ENCODE data around the gene HELT. TPM values are rescaled to one million over a fixed set of nuclear protein-coding genes. Genes with fewer than 3 reads are reported as not detected.

The HELT gene
- total RNA-seq, 1 experiment from 2014 or later, result 0.28 TPM

GRCh38 chr4:185016101-185016940, 2.0 kb upstream of the HELT start:
- Mint-ChIP-seq H3K4me3 (peak overlapping the region; percentile 81), H3K36me3 (no peaks in the 10 kb centered on the region), H3K9me3 (no peaks in the 10 kb centered on the region), H3K4me1 (peaks cover 48% of the 10 kb centered on the region), H3K27me3 (ENCODE audit: low read depth) (peaks cover 100% of the 10 kb centered on the region), H3K27ac (no peak overlapping the region)
- CTCF ChIA-PET, result interaction anchor here (1.0 to 2.0 kb wide), 4 partner anchors 9 to 118 kb away, joined by 4 to 16 read pairs (median 6); no protein-coding TSS in a partner anchor
- 0 out of 2 replicates have a peak, but pooled peaks have one; percentile 9 for TF ChIP-seq ETV6 (CRISPR knock-in tag; IDR thresholded peaks at IDR 0.05)
- peak; percentile 37; the same call in 1 of the 2 replicates for TF ChIP-seq ZNF423 (CRISPR knock-in tag; IDR thresholded peaks at IDR 0.05)
- no peak for TF ChIP-seq ELF4 (CRISPR knock-in tag; IDR thresholded peaks at IDR 0.05; ENCODE audit: low read depth)
- 0 out of 2 replicates have a peak, but pooled peaks have one; percentile 12 for TF ChIP-seq MAX (CRISPR knock-in tag; IDR thresholded peaks at IDR 0.05)
- ATAC-seq (peak; percentile 2; the same call in 1 of the 2 replicates), DNase-seq (ENCODE audit: low spot score) (peak; percentile 35)
- POLR2A ChIA-PET, result no interaction called here

GRCh38 chr4:185016946-185017758, 1.1 kb upstream of the HELT start:
- H3K4me1 Mint-ChIP-seq, result peaks cover 52% of the 10 kb centered on the region
- peak overlapping the region; percentile 81 for H3K4me3 Mint-ChIP-seq
- H3K27ac Mint-ChIP-seq, result no peak overlapping the region
- no peak for TF ChIP-seq GABPB1 (CRISPR knock-in tag; IDR thresholded peaks at IDR 0.05)
- no peak for TF ChIP-seq NR3C1 (CRISPR knock-in tag; conservative IDR thresholded peaks at IDR 0.05; ENCODE audit: low read depth)
- no peak for TF ChIP-seq PRDM15 (CRISPR knock-in tag; IDR thresholded peaks at IDR 0.05)
- TF ChIP-seq AFF4 (CRISPR knock-in tag; IDR thresholded peaks at IDR 0.05; ENCODE audit: borderline replicate concordance), result no peak
- no peak for TF ChIP-seq RELA (CRISPR knock-in tag; IDR thresholded peaks at IDR 0.05; ENCODE audit: borderline replicate concordance)
- no peak for TF ChIP-seq CREM (CRISPR knock-in tag; IDR thresholded peaks at IDR 0.05)
- TF ChIP-seq TEAD4 (CRISPR knock-in tag; IDR thresholded peaks at IDR 0.05), result no peak
- TF ChIP-seq FOXP1 (CRISPR knock-in tag; IDR thresholded peaks at IDR 0.05; ENCODE audit: borderline replicate concordance), result no peak
- no peak for TF ChIP-seq MAX (CRISPR knock-in tag; IDR thresholded peaks at IDR 0.05)
- TF ChIP-seq FOXP4 (CRISPR knock-in tag; IDR thresholded peaks at IDR 0.05), result no peak
- ChIA-PET POLR2A (no interaction called here), CTCF (interaction anchor here (1.0 to 3.4 kb wide), 6 partner anchors 10 to 117 kb away, joined by 3 to 22 read pairs (median 6); no protein-coding TSS in a partner anchor)
- no peaks in the 10 kb centered on the region for H3K36me3 Mint-ChIP-seq
- ATAC-seq (peak; percentile 5; the same call in 1 of the 2 replicates), DNase-seq (ENCODE audit: low spot score) (peak; percentile 46)
- no peaks in the 10 kb centered on the region for H3K9me3 Mint-ChIP-seq
- peaks cover 100% of the 10 kb centered on the region for H3K27me3 Mint-ChIP-seq (ENCODE audit: low read depth)
